SJCRH30 (cell line): ENCODE data around the gene CFAP92. TPM values are rescaled to one million over a fixed set of nuclear protein-coding genes. Genes with fewer than 3 reads are reported as not detected.
"Not testable (repeated sequence)": the region's sequence is repeated elsewhere in the genome, so short reads cannot be mapped to it uniquely, and the experiment has no call there.

Source experiments
- DNase-seq, 2 experiments: peaks; one replicate each; pipeline ENCODE4 v3.0.0-alpha.2; 2015 to 2020
- H3K27ac ChIP-seq: fragments of 250-450 bp; sonication (Bioruptor Pico); 2 replicates; pipeline ENCODE4 v1.5.1; 2020; ENCODE audit warnings: mild to moderate bottlenecking, moderate library complexity
- H3K27me3 ChIP-seq: fragments of 250-450 bp; sonication (Bioruptor Pico); 2 replicates; pipeline ENCODE4 v1.5.1; 2020; ENCODE audit warnings: mild to moderate bottlenecking, moderate library complexity
- H3K36me3 ChIP-seq: fragments of 250-450 bp; sonication (Bioruptor Pico); 2 replicates; pipeline ENCODE4 v1.5.1; 2020; ENCODE audit warnings: mild to moderate bottlenecking, moderate library complexity
- H3K4me1 ChIP-seq: fragments of 250-450 bp; sonication (Bioruptor Pico); 2 replicates; pipeline ENCODE4 v1.5.1; 2020; ENCODE audit warnings: mild to moderate bottlenecking, moderate library complexity
- H3K4me3 ChIP-seq: fragments of 250-450 bp; sonication (Bioruptor Pico); 2 replicates; pipeline ENCODE4 v1.5.1; 2020; ENCODE audit warnings: mild to moderate bottlenecking, moderate library complexity
- H3K9me3 ChIP-seq: fragments of 250-450 bp; sonication (Bioruptor Pico); replicated peaks from 2 replicates; pipeline ENCODE4 v1.5.1; 2020; ENCODE audit warnings: mild to moderate bottlenecking, moderate library complexity
- total RNA-seq: library from RNA; depleted of rRNA; stranded (reverse); fragments of >200 nt; shearing (Covaris generic); gene quantifications from 2 replicates; pipeline ENCODE4 v1.2.3, GENCODE V29; 2014

Gene CFAP92
- total RNA-seq, 1 experiment from 2014 or later: 0.12 TPM

- H3K4me1 ChIP-seq: no peaks in the 10 kb centered on the region
- DNase-seq: no peak
- H3K36me3 ChIP-seq: no peaks in the 10 kb centered on the region
- no peak overlapping the region for H3K27ac ChIP-seq
- no peaks in the 10 kb centered on the region for H3K9me3 ChIP-seq
- no peak overlapping the region for H3K4me3 ChIP-seq
- H3K27me3 ChIP-seq: peaks cover 13% of the 10 kb centered on the region; the same call in 1 of the 2 replicates
These were observed 62.8 kb downstream of the CFAP92 start for GRCh38 chr3:128931046-128931445.

GRCh38 chr3:128929364-128929763, 64.5 kb downstream of the CFAP92 start:
- Histone ChIP-seq H3K4me3 (no peak overlapping the region), H3K4me1 (no peaks in the 10 kb centered on the region)
- DNase-seq: no peak

GRCh38 chr3:128923986-128924385, 69.9 kb downstream of the CFAP92 start:
- DNase-seq: not testable (repeated sequence)

More at GRCh38 chr3:128929364-128929763, 64.5 kb downstream of the CFAP92 start:
- Histone ChIP-seq H3K36me3 (no peaks in the 10 kb centered on the region), H3K27me3 (peaks cover 5% of the 10 kb centered on the region; the same call in 1 of the 2 replicates), H3K27ac (no peak overlapping the region), H3K9me3 (peaks cover 12% of the 10 kb centered on the region)

GRCh38 chr3:128923576-128923975, 70.3 kb downstream of the CFAP92 start:
- H3K4me3 ChIP-seq: no peak overlapping the region
- peaks cover 16% of the 10 kb centered on the region for H3K9me3 ChIP-seq
- no peak for DNase-seq
- no peak overlapping the region for H3K27ac ChIP-seq
- H3K4me1 ChIP-seq: no peaks in the 10 kb centered on the region
- H3K27me3 ChIP-seq: no peaks in the 10 kb centered on the region
- H3K36me3 ChIP-seq: peaks cover 7% of the 10 kb centered on the region

More at GRCh38 chr3:128923986-128924385, 69.9 kb downstream of the CFAP92 start:
- not testable (repeated sequence) for H3K4me1 ChIP-seq, H3K4me3 ChIP-seq, H3K27me3 ChIP-seq, H3K27ac ChIP-seq, H3K36me3 ChIP-seq
- H3K9me3 ChIP-seq: peaks cover 16% of the 10 kb centered on the region

DNA sequence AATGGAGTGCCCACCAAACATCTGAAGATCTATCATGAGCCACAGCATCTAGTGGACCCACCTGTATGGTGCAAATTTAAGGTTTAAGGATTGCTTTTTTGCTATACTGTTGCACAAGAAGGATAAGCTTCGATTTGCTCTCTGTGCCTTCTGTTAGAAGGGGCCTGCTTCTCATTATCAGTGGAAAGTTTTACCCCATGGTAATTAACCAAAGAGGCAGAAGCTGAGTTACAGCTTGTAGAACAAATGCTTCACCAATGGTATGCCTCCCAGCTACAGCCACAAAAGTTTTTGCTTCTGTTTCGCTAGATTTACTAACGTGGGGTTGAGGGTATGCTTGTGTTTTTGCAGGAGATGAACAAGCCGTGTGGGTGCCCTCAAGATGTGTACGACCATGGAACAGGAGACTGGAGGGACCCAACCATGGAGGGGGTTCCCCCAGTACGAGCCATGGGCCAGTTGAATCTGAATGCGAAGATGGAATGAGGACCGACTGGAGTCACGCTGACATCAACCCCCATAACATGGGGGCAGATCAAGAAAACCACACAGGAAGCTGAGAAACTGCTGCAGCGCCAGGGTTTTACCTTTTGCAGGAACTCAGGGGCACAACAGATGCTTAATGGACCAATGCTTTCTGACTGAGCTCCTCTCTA, 70.9 kb downstream of the CFAP92 start:
- DNase-seq: no peak
- H3K9me3 ChIP-seq: peaks cover 16% of the 10 kb centered on the region
- no peaks in the 10 kb centered on the region for H3K4me1 ChIP-seq
- H3K36me3 ChIP-seq: peaks cover 13% of the 10 kb centered on the region
- H3K27ac ChIP-seq: no peak overlapping the region
- H3K4me3 ChIP-seq: no peak overlapping the region
- no peaks in the 10 kb centered on the region for H3K27me3 ChIP-seq

DNA sequence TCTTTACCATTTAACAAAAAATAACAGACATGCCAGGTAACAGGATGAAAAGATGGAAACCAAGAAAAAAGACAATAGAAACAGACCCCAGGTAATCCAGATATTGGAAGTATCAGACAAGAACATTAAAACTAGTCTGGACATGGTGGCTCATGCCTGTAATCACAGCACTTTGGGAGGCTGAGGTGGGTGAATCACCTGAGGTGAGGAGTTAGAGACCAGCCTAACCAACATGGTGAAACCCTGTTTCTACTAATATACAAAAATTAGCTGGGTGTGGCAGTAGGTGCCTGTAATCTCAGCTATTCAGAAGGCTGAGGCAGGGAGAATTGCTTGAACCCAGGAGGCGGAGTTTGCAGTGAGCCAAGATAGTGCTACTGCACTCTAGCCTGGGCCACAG, 73.9 kb downstream of the CFAP92 start:
- peaks cover 33% of the 10 kb centered on the region for H3K36me3 ChIP-seq
- H3K4me1 ChIP-seq: no peaks in the 10 kb centered on the region
- H3K27me3 ChIP-seq: no peaks in the 10 kb centered on the region
- H3K9me3 ChIP-seq: peaks cover 8% of the 10 kb centered on the region
- no peak overlapping the region for H3K27ac ChIP-seq
- H3K4me3 ChIP-seq: no peak overlapping the region
- no peak for DNase-seq

DNA sequence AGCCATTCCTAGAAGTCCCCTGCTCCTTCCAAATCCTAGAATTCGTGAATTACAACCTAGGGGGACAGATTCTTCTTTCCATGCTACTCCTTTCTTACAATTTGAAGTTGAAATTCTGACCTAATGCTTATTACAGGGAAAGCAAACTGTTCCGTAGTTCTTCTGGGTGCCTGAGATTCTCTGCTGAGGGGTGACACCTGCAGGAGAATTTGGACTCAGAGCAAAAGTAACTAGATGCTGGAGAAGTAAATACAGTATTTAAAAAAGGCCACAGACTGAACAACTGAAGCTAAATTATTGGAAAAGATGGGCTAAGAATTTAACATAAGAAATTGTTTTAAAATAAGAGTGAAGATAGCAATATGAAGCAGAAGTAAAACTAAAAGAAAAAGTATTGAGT, 76.6 kb downstream of the CFAP92 start:
- Histone ChIP-seq H3K9me3 (peaks cover under 1% of the 10 kb centered on the region; the same call in 1 of the 2 replicates), H3K4me3 (no peak overlapping the region)

GRCh38 chr3:128914966-128915645, 78.8 kb downstream of the CFAP92 start:
- no peak for DNase-seq
- Histone ChIP-seq H3K9me3 (no peaks in the 10 kb centered on the region; the same call in 1 of the 2 replicates), H3K27me3 (no peaks in the 10 kb centered on the region), H3K36me3 (peaks cover 75% of the 10 kb centered on the region), H3K4me1 (no peaks in the 10 kb centered on the region), H3K4me3 (no peak overlapping the region), H3K27ac (no peak overlapping the region)

More for the DNA sequence above, 76.6 kb downstream of the CFAP92 start:
- Histone ChIP-seq H3K27me3 (no peaks in the 10 kb centered on the region), H3K36me3 (peaks cover 54% of the 10 kb centered on the region), H3K4me1 (no peaks in the 10 kb centered on the region), H3K27ac (no peak overlapping the region)
- DNase-seq: no peak

DNA sequence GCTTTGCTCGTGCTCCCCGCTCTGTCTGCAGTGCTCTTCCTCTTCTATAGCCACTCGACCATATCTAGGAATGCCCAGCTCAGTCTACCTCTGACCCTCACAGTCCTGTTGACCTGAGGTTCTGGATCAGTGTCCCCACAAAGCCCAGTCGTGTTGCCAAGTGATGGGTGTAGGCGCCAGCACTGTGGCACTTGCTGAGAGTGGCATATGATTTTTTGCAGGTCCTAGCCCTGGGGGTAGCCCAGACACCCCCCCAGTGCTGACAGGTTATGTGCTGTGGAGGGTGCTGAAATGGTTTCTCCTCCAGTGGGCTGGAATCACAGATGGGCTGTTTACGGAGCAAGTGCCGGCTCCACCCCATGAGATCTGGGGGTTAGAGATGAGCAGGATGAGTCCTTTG, 82.0 kb downstream of the CFAP92 start:
- Histone ChIP-seq H3K36me3 (peaks cover 81% of the 10 kb centered on the region), H3K27ac (no peak overlapping the region), H3K27me3 (no peaks in the 10 kb centered on the region), H3K9me3 (no peaks in the 10 kb centered on the region), H3K4me3 (no peak overlapping the region), H3K4me1 (no peaks in the 10 kb centered on the region)
- no peak for DNase-seq

- H3K27me3 ChIP-seq: no peaks in the 10 kb centered on the region
- no peaks in the 10 kb centered on the region for H3K4me1 ChIP-seq
- no peak overlapping the region for H3K4me3 ChIP-seq
- no peak for DNase-seq
- peaks cover 71% of the 10 kb centered on the region for H3K36me3 ChIP-seq
- no peak overlapping the region for H3K27ac ChIP-seq
- no peaks in the 10 kb centered on the region for H3K9me3 ChIP-seq
These were observed 83.9 kb downstream of the CFAP92 start for GRCh38 chr3:128910006-128910405.

GRCh38 chr3:128908951-128909350, 84.9 kb downstream of the CFAP92 start:
- DNase-seq: no peak
- Histone ChIP-seq H3K4me1 (no peaks in the 10 kb centered on the region), H3K27ac (no peak overlapping the region), H3K27me3 (no peaks in the 10 kb centered on the region), H3K9me3 (no peaks in the 10 kb centered on the region), H3K36me3 (peaks cover 75% of the 10 kb centered on the region), H3K4me3 (no peak overlapping the region)

GRCh38 chr3:128907706-128908445, 86.0 kb downstream of the CFAP92 start:
- no peak overlapping the region for H3K27ac ChIP-seq
- no peaks in the 10 kb centered on the region for H3K9me3 ChIP-seq
- DNase-seq: no peak
- H3K4me3 ChIP-seq: no peak overlapping the region
- H3K36me3 ChIP-seq: peaks cover 73% of the 10 kb centered on the region
- H3K27me3 ChIP-seq: no peaks in the 10 kb centered on the region
- no peaks in the 10 kb centered on the region for H3K4me1 ChIP-seq

- Histone ChIP-seq H3K9me3 (no peaks in the 10 kb centered on the region), H3K27me3 (no peaks in the 10 kb centered on the region), H3K4me3 (no peak overlapping the region), H3K36me3 (peaks cover 74% of the 10 kb centered on the region), H3K4me1 (no peaks in the 10 kb centered on the region), H3K27ac (no peak overlapping the region)
- DNase-seq: no peak
These were observed 86.9 kb downstream of the CFAP92 start for GRCh38 chr3:128906804-128907525.

DNA sequence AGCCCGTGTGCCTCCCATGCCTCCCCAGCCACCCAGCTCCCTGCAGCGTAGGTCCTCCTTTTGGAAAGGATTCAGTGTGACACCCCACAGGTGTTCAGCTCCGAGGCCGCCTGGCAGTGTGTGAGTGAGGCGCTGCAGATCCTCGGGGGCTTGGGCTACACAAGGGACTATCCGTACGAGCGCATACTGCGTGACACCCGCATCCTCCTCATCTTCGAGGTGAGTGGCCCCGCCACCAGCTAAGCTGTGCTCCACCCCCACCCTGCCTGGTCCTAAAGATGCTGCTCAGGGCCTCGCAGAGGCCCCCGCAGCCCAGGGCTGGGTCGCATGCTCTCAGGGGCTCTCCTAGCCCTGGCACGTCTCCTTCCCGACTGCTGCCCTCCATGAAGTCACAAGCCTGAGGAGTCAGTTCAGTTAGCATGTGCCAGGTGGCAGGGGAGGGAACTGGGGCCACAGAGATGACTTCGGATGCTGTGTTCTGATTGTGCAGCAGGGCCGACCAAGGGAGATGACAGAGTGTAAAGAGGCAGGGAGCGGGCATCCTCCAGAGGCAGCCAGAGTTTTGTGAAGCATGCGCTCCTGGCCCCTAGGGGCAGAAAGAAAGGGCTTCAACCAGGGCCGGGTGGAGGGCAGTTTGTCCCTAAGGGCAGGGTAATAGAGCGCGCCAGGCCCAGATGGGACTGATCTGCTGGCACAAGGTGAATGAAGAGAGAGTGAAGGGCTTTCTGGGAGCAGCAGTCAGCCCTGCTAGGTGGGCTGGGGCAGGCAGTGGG, 87.7 kb downstream of the CFAP92 start:
- Histone ChIP-seq H3K27me3 (no peaks in the 10 kb centered on the region), H3K9me3 (no peaks in the 10 kb centered on the region), H3K4me1 (no peaks in the 10 kb centered on the region), H3K4me3 (no peak overlapping the region), H3K36me3 (peaks cover 74% of the 10 kb centered on the region), H3K27ac (no peak overlapping the region)
- DNase-seq: no peak
